GM12864 (cell line): ENCODE results near the gene RHOD.

Experiments
- DNase-seq: peaks from one replicate; pipeline ENCODE4 v3.0.0-alpha.2; 2011; ENCODE audit warnings: low read depth
- H3K4me3 ChIP-seq: 2 replicates; pipeline ENCODE4 v1.5.1; 2011; ENCODE audit warnings: mild to moderate bottlenecking, low read depth, low read length, control low read depth
- TF ChIP-seq, protein P1 (sequence below): IDR thresholded peaks from 2 replicates; pipeline ENCODE4 v1.5.1; 2011; ENCODE audit warnings: low read depth, mild to moderate bottlenecking, moderate library complexity, low read length, control low read depth, inconsistent platforms; ENCODE audit errors: missing control alignments

Gene RHOD

GRCh38 chr11:67083786-67084366 lies 27.2 kb downstream of the RHOD start:
- TF ChIP-seq, protein P1, sequence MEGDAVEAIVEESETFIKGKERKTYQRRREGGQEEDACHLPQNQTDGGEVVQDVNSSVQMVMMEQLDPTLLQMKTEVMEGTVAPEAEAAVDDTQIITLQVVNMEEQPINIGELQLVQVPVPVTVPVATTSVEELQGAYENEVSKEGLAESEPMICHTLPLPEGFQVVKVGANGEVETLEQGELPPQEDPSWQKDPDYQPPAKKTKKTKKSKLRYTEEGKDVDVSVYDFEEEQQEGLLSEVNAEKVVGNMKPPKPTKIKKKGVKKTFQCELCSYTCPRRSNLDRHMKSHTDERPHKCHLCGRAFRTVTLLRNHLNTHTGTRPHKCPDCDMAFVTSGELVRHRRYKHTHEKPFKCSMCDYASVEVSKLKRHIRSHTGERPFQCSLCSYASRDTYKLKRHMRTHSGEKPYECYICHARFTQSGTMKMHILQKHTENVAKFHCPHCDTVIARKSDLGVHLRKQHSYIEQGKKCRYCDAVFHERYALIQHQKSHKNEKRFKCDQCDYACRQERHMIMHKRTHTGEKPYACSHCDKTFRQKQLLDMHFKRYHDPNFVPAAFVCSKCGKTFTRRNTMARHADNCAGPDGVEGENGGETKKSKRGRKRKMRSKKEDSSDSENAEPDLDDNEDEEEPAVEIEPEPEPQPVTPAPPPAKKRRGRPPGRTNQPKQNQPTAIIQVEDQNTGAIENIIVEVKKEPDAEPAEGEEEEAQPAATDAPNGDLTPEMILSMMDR: no peak
- no peak for DNase-seq

DNA sequence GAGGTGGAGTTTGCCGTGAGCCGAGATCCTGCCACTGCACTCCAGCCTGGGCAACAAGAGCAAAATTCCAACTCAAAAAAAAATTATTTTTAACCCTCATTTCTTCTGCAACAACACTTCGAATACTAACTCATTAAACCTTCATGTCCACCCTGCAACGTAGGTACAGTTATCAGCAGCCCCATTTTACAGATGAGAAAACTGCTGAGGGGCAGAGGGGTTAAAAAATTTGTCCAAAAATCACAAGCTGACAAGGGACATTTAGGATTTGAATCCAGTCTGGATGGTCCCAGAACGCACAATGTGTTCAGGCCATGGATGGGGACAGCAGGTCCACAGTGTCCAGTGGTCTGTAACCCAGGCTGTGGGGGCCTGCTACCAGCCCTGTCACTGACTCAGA lies 29.0 kb downstream of the RHOD start:
- no peak for DNase-seq
- TF ChIP-seq, protein P1: no peak
- no peak overlapping the region for H3K4me3 ChIP-seq

More at GRCh38 chr11:67083786-67084366, 27.2 kb downstream of the RHOD start:
- H3K4me3 ChIP-seq: no peak overlapping the region

DNA sequence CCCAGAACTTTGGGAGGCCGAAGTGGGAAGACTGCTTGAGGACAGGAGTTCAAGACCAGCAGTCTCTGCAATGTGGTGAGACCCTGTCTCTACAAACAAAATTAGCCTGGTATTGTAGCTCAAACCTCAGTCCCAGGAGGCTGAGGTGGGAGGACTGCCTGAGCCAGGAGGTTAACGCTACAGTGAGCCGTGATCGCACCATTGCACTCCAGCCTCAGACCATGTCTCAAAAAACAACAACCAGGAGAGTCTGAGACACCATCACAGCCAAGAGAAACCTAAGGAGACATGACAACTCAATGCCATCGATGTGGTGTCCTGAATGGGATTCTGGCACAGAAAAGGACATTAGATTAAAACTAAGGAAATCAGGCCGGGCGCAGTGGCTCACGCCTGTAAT lies 34.1 kb downstream of the RHOD start:
- TF ChIP-seq, protein P1: no peak

DNA sequence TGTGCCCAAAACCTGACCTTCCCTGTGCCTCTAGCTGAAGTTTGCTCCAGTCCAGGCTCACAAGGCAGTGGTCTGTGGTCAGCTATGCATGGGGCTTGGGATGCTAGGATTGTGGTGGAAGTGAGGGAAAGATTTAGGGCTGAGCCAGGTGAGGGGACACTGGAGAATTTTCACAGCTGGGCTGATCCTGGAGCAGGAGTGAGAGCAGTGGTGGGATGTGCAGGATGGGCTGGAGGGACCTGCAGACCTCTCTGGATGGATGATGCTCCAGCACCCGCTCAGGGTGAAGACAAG lies 38.5 kb downstream of the RHOD start:
- TF ChIP-seq, protein P1: no peak
- no peak for DNase-seq
- no peak overlapping the region for H3K4me3 ChIP-seq

More for the DNA sequence above, 34.1 kb downstream of the RHOD start:
- no peak overlapping the region for H3K4me3 ChIP-seq
- no peak for DNase-seq

GRCh38 chr11:67098799-67099429 lies 42.3 kb downstream of the RHOD start:
- H3K4me3 ChIP-seq: no peak overlapping the region
- TF ChIP-seq, protein P1: no peak
- no peak for DNase-seq

DNA sequence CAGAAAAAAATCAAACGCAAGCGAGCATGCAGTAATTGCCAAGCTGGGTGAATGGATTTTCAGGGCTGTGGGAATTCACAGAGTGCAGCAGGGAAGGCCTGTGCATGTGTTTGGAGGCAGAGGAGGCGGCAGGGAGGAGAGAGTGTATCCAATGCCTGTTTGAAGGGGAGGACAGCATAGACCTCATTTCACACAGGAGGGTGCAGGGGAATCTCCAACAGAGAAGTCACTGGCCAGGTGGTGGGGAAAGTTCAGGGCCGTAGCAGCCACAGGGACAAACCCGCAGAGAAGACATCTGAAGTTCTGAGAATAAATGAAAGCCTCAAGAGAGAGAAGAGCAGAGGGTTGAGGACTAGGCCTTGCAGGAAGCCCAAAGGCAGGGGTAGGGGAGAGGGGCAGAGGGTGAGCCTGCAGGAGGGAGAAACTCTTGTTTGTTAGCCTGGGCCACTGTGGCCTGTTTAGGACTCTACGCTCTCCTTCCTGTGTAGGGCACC lies 43.2 kb downstream of the RHOD start:
- TF ChIP-seq, protein P1: no peak
- H3K4me3 ChIP-seq: no peak overlapping the region; the same call in 1 of the 2 replicates
- DNase-seq: peak; percentile 38

- DNase-seq: no peak
- TF ChIP-seq, protein P1: no peak
- no peak overlapping the region for H3K4me3 ChIP-seq
These were observed 46.0 kb downstream of the RHOD start for GRCh38 chr11:67102664-67103063.
